PC-3 (cell line): ENCODE results near the gene CSTF2T. TPM values are rescaled to one million over a fixed set of nuclear protein-coding genes. Genes with fewer than 3 reads are reported as not detected.

Experiments
- ATAC-seq: fragments of 200-7000 bp; cut with Tn5 transposase; 2 replicates; pipeline ENCODE4 v1.9.1; 2020; ENCODE audit warnings: mild to moderate bottlenecking, moderate library complexity
- BruUV-seq: library from RNA; stranded (reverse); fragments of 400-500 nt; replicated peaks from 2 replicates; lab custom pipeline; 2021; lab: Mats Ljungman, UMichigan
- CTCF ChIA-PET: fragments of 300-600 bp; sonication (Branson Sonifier 250); formaldehyde crosslinking; loops from one replicate; lab custom pipeline; 2022; ENCODE audit warnings: antibody characterized with exemption; lab: Charles Lee
- POLR2A ChIA-PET: fragments of 300-600 bp; sonication (Branson Sonifier 250); formaldehyde crosslinking; loops from one replicate; lab custom pipeline; 2022; ENCODE audit warnings: antibody characterized with exemption; ENCODE audit not compliant: unreplicated experiment; lab: Charles Lee
- DNase-seq: peaks from one replicate; pipeline ENCODE4 v3.0.0-alpha.2; 2015
- H2AFZ ChIP-seq: fragments of 300-600 bp; sonication (generic); 2 replicates; pipeline ENCODE4 v1.6.0; 2016; ENCODE audit warnings: antibody characterized with exemption, low read length
- H3F3A ChIP-seq: fragments of 300-600 bp; sonication (generic); one replicate; pipeline ENCODE4 v1.6.0; 2017; ENCODE audit warnings: antibody characterized with exemption, low read length, control low read depth, mild to moderate bottlenecking; ENCODE audit not compliant: unreplicated experiment
- H3K27ac ChIP-seq: fragments of 300-600 bp; sonication (generic); 2 replicates; pipeline ENCODE4 v1.5.1; 2016; ENCODE audit warnings: mild to moderate bottlenecking, low read length
- H3K27me3 ChIP-seq: fragments of 300-600 bp; sonication (generic); 2 replicates; pipeline ENCODE4 v1.6.1; 2016; ENCODE audit warnings: low read length, mixed read lengths
- H3K36me3 ChIP-seq: fragments of 300-600 bp; sonication (generic); 2 replicates; pipeline ENCODE4 v1.6.1; 2016; ENCODE audit warnings: low read depth, mixed run types, low read length, mixed read lengths
- H3K4me1 ChIP-seq: fragments of 300-600 bp; sonication (generic); 2 replicates; pipeline ENCODE4 v1.5.1; 2016; ENCODE audit warnings: low read length; ENCODE audit not compliant: insufficient read depth
- H3K4me2 ChIP-seq: fragments of 300-600 bp; sonication (generic); 2 replicates; pipeline ENCODE4 v1.6.0; 2016; ENCODE audit warnings: low read length
- H3K4me3 ChIP-seq: fragments of 300-600 bp; sonication (generic); 2 replicates; pipeline ENCODE4 v1.5.1; 2016; ENCODE audit warnings: mild to moderate bottlenecking, low read length, mixed read lengths
- H3K79me2 ChIP-seq: fragments of 300-600 bp; sonication (generic); 2 replicates; pipeline ENCODE4 v1.6.1; 2017; ENCODE audit warnings: low read length, mixed read lengths
- H3K9ac ChIP-seq: fragments of 300-600 bp; sonication (generic); 2 replicates; pipeline ENCODE4 v1.6.0; 2016; ENCODE audit warnings: mild to moderate bottlenecking, low read length
- H3K9me2 ChIP-seq: fragments of 300-600 bp; sonication (generic); replicated peaks from 2 replicates; pipeline ENCODE4 v1.6.1; 2016; ENCODE audit warnings: mixed run types, low read length, mixed read lengths
- H3K9me3 ChIP-seq: fragments of 300-600 bp; sonication (generic); 2 replicates; pipeline ENCODE4 v1.6.1; 2016; ENCODE audit warnings: low read length, mixed read lengths
- H4K20me1 ChIP-seq: fragments of 300-600 bp; sonication (generic); 2 replicates; pipeline ENCODE4 v1.6.1; 2016; ENCODE audit warnings: low read length, mixed read lengths
- EZH2 ChIP-seq: fragments of 300-600 bp; sonication (generic); IDR thresholded peaks from one replicate; pipeline ENCODE4 v1.6.1; 2017; ENCODE audit warnings: antibody characterized with exemption, mild to moderate bottlenecking, low read length; ENCODE audit not compliant: unreplicated experiment
- EZH2phosphoT487 ChIP-seq: fragments of 300-600 bp; sonication (generic); IDR thresholded peaks from 2 replicates; pipeline ENCODE4 v1.6.1; 2018; ENCODE audit warnings: mild to moderate bottlenecking, antibody characterized with exemption, low read length, borderline replicate concordance
- intact Hi-C: fragments of 100-400 bp; cut with micrococcal nuclease; formaldehyde crosslinking; loops from 2 replicates; pipeline ENCODE4 v1.9.0; 2023
- total RNA-seq: library from RNA; depleted of rRNA; stranded (reverse); fragments of >200 nt; gene quantifications from 2 replicates; pipeline ENCODE4 v1.2.3, GENCODE V29; 2014
- TF ChIP-seq, protein P1 (sequence below): fragments of 300-600 bp; sonication (generic); conservative IDR thresholded peaks from 2 replicates; pipeline ENCODE4 v1.5.1; 2017; ENCODE audit warnings: antibody characterized with exemption, low read depth, mild to moderate bottlenecking, low read length

CSTF2T gene
- total RNA-seq, 1 experiment from 2014 or later = 45.2 TPM

GRCh38 chr10:51666456-51666855 is 32.9 kb downstream of the CSTF2T start:
- ChIA-PET POLR2A (no interaction called here), CTCF (no interaction called here)
- DNase-seq (no peak), ATAC-seq (no peak)
- H3K9me3 ChIP-seq = no peaks in the 10 kb centered on the region
- no peaks in the 10 kb centered on the region for H4K20me1 ChIP-seq
- no peak overlapping the region for H3K4me2 ChIP-seq
- TF ChIP-seq EZH2 (no peak), EZH2phosphoT487 (no peak)
- TF ChIP-seq, protein P1, sequence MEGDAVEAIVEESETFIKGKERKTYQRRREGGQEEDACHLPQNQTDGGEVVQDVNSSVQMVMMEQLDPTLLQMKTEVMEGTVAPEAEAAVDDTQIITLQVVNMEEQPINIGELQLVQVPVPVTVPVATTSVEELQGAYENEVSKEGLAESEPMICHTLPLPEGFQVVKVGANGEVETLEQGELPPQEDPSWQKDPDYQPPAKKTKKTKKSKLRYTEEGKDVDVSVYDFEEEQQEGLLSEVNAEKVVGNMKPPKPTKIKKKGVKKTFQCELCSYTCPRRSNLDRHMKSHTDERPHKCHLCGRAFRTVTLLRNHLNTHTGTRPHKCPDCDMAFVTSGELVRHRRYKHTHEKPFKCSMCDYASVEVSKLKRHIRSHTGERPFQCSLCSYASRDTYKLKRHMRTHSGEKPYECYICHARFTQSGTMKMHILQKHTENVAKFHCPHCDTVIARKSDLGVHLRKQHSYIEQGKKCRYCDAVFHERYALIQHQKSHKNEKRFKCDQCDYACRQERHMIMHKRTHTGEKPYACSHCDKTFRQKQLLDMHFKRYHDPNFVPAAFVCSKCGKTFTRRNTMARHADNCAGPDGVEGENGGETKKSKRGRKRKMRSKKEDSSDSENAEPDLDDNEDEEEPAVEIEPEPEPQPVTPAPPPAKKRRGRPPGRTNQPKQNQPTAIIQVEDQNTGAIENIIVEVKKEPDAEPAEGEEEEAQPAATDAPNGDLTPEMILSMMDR = no peak
- peaks cover 13% of the 10 kb centered on the region for H3K4me1 ChIP-seq
- no peaks in the 10 kb centered on the region for H3F3A ChIP-seq
- no peak overlapping the region for H3K4me3 ChIP-seq
- H3K9me2 ChIP-seq = 0 out of 2 replicates have a peak, but pooled peaks cover 4% of the 10 kb centered on the region
- H3K27me3 ChIP-seq = no peaks in the 10 kb centered on the region
- no peaks in the 10 kb centered on the region for H3K79me2 ChIP-seq
- no TSS peak for BruUV-seq
- intact Hi-C loops = no loop called here
- no peak overlapping the region for H2AFZ ChIP-seq
- no peak overlapping the region for H3K27ac ChIP-seq
- no peaks in the 10 kb centered on the region for H3K36me3 ChIP-seq
- no peak overlapping the region for H3K9ac ChIP-seq

GRCh38 chr10:51663086-51663485 is 36.3 kb downstream of the CSTF2T start:
- Histone ChIP-seq H3K36me3 (no peaks in the 10 kb centered on the region), H3K4me1 (peaks cover 17% of the 10 kb centered on the region), H3K9me2 (peaks cover 8% of the 10 kb centered on the region; the same call in 1 of the 2 replicates), H3F3A (no peaks in the 10 kb centered on the region), H2AFZ (no peak overlapping the region), H3K9ac (no peak overlapping the region), H4K20me1 (no peaks in the 10 kb centered on the region), H3K27ac (no peak overlapping the region), H3K4me3 (no peak overlapping the region), H3K9me3 (no peaks in the 10 kb centered on the region), H3K27me3 (no peaks in the 10 kb centered on the region), H3K4me2 (no peak overlapping the region), H3K79me2 (no peaks in the 10 kb centered on the region)
- TF ChIP-seq EZH2phosphoT487 (no peak), EZH2 (no peak)
- TF ChIP-seq, protein P1 = no peak
- no peak for DNase-seq
- ChIA-PET POLR2A (no interaction called here), CTCF (no interaction called here)
- intact Hi-C loops = no loop called here
- ATAC-seq = no peak
- BruUV-seq = no TSS peak

DNA sequence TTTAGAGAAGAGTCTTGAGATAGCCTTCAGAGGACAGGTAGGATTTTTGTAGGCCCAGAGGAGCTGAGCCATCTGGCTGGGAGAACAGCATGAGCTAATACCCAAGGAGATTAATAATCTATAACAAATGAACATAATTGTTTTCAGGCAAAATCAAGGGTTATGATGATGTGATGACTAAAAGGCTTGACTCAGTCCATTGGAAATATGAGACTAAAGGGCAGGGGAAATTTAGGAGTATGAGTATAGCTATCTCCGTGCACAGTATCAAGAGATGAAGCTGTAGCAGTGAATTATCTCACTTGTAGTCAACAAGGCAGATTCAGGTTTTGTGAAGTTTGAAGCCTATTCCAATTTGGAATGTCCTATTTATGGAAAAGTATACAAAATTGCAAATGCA is 40.1 kb downstream of the CSTF2T start:
- no peaks in the 10 kb centered on the region for H3K36me3 ChIP-seq
- H4K20me1 ChIP-seq = no peaks in the 10 kb centered on the region
- no peak overlapping the region for H3K4me2 ChIP-seq
- intact Hi-C loops = no loop called here
- no peak overlapping the region for H2AFZ ChIP-seq
- H3K27me3 ChIP-seq = no peaks in the 10 kb centered on the region
- H3K4me3 ChIP-seq = no peak overlapping the region
- ATAC-seq (peak; percentile 74), DNase-seq (peak; percentile 65)
- H3F3A ChIP-seq = no peaks in the 10 kb centered on the region
- no peak overlapping the region for H3K27ac ChIP-seq
- no peak overlapping the region for H3K9ac ChIP-seq
- no peaks in the 10 kb centered on the region for H3K9me3 ChIP-seq
- no TSS peak for BruUV-seq
- no peak for TF ChIP-seq EZH2
- TF ChIP-seq EZH2phosphoT487 = no peak
- TF ChIP-seq, protein P1 = no peak
- H3K9me2 ChIP-seq = peaks cover 6% of the 10 kb centered on the region; the same call in 1 of the 2 replicates
- CTCF ChIA-PET = no interaction called here
- H3K79me2 ChIP-seq = no peaks in the 10 kb centered on the region
- H3K4me1 ChIP-seq = peaks cover 9% of the 10 kb centered on the region; the same call in 1 of the 2 replicates
- POLR2A ChIA-PET = no interaction called here
